HG02870 (cell line): Measurements from ENCODE around the gene NFIX.

ENCODE experiments used
- ATAC-seq: cut with Tn5 transposase; IDR thresholded peaks from one replicate; pipeline ENCODE4 v1.9.1; 2021; ENCODE audit warnings: mild to moderate bottlenecking, moderate library complexity; ENCODE audit not compliant: unreplicated experiment

The NFIX gene

DNA sequence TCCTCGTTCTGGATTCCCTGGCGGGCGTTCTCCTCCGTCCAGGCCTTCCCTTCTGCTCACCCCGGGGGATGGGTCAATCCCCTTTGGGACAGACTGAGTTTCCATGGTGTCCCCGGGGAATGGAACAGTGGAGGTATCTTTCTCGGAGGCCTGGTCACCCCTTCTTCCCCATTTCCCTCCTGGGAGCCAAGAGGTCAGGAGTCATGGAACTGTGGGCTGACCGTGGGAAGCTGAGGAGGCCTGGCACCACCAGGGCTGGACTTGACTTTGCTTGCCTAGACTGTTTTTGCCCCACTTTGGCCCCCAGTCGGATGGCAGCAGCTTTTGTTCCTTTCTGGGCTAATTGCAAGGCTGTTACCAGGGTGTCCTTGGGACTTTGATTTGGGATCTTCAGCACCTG is 124.8 kb downstream of the NFIX start:
- ATAC-seq: no peak

DNA sequence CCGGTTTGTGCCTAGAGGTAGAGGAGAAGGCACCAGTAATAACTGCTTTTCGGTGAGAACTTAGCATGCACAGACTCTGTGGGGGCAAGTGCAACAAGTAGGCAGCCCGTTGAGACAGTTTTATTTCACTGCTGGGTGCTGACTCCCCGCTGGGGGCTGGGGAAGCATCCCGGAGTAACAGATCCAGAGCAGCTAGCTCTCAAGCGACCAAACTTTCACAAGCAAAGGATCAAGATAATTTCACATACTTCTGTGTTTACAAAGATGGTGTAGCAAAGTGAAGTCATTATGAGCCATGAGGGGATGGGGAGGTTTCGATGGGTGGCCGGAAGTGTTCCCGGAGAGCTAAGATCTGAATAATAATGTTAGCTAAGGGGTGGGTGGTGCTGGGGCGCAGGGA is 125.5 kb downstream of the NFIX start:
- ATAC-seq: no peak

DNA sequence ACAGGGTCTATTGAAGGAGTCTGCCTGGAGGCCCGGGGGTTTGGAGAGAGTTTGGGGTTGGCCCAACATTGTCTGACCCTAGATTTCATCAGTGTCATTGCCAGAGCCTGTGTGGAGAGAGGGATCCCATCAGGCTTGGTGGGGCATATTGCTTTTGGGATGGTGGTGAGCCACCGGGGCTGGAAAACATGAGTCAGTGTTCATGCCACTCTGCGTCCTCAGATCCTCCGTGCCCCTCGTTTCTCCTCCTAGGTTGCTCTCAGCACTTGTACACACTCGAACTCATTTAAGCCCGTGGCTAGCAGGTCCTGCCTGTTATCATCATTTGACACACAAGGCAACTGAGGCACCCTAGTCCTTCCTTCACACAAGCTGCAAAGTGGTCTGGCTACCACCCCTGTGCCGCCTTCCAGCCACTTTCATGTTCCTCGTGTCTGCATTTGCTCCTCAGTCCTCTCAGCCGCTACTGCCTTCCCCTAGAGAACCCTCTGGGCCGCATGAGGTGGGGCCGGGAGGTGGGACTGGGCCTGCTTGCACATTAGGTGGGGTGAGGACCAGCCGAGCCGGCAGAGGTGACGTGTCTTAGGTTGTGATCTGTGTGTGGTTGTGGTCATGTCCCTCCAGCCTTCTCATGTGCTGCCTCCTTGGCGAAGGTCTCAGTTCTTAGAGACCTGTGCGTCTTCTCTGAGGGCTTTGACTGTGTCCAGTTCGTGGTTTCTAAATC is 126.4 kb downstream of the NFIX start:
- ATAC-seq: no peak

DNA sequence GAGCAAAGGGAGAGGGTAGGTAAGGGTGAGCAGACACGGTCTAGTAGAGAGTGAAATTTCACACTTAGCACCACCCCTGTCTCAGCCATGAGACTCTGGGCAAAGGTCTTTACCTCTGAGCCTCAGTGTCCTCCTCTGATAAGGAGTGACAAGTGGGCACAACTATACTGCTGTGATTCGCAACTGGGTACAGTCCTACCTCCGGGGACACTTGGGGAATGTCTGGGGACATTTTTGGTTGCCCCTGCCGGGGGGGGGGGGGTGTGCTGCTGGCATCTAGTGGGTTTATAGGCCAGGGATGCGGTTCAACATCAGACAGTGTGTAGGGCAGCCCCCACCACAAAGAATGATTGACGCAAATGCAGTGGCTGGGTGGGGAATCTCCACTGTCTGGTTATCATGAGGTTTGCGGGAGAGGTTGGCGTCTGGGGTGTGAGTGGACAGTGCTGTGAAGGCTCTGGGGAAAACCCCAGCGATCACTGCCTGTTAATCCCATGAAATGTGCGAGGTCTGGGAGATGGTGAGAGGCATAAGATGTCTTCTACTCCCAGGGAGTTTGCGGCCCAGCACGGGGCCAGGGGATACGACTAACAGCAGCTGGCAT is 127.1 kb downstream of the NFIX start:
- no peak for ATAC-seq

DNA sequence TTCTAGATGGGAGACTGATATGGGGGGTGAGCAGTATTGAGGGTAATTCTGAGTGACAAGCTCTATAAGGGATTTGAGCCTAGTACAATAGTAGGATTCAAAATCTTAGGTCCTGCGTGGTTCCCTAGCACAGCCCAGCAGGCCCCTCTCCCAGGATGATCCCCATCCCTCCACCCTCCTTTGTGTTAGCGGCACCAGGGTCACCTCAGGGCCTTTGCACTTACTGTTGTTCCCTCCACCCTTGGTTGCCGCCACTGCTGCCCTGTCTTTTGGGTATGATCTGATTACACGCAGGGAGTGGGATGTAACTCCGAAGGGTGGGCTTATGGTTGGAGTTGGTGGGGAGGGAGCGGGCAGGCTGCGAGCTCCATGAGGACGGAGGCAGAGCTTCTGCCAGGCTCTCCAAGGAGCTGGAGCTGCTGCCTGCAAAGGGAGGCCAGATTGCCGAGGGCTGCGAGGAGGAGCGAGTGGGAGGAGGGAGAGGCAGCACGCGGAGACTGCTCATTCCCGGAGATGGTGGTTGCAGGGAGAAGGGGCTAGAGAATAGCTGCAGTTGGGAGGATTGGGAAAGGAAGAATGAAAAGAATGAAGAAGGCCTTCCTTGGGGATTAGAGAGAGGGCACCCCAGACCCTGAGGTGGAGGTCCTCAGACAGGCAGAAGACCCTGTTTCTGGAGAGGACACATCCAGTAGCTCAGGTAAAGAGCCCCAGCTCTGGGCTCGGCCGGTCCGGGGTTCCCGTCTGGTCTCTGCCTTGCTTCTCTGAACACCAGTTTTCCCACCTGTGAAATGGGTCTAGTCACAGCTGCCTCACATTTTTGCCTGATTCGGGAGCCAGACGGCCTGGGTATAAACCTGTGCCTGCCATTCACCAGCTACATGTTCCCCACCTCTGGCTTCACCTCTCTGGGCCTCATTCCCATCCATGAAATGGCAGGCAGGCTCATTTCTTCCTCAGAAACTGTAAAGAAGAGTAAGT is 128.0 kb downstream of the NFIX start:
- no peak for ATAC-seq

DNA sequence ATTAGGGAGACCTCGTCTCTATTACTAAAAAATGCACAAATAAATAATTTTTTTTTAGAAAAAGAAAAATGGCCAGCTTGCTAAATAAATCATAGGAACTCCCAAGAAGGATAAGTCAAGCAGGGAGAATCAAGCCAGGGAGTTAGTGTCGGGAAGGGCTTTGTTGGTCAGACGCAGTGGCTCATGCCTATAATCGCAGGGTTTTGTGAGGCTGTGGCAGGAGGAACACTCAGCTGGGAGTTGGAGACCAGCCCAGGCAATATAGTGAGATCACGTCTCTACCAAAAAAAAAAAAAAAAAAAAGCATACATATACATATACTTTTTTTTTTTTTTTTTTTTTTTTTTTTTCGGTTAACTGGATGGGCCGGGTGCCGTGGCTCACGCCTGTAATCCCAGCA is 131.8 kb downstream of the NFIX start:
- no peak for ATAC-seq

DNA sequence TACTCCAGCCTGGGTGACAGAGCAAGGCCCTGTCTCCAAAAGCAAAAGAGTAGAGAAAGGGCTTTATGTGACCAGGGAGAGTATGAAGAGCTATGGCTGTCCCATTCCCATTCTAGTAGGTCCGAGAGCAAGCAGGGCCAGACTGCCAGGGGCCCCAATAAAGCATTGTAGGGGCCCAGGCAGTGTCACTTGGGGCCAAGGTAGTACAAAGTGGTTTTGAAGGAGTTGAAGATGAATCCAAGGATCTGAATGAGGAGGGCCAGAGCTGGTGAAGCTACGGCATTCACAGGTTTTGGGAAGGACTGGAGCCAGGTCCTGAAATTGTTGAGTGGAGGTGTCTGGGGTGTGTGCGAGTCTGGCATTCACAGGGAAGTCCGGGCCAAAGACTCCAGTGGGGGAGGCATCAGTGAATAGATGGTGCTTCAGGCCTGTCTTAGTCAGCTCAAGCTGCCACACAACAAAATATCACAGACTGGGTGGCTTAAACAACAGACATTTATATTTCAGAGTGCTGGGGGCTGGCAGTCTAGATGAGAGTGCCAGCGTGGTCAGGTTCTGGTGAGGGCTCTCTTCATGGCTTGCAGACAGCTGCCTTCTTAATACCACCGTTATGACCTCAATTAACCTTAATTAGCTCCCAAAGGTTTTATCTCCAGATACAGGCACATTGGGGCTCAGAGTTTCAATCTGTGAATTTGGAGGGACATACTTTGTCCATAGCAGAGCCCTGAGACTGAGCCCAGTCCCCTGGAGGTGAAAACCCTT is 132.7 kb downstream of the NFIX start:
- ATAC-seq: no peak

DNA sequence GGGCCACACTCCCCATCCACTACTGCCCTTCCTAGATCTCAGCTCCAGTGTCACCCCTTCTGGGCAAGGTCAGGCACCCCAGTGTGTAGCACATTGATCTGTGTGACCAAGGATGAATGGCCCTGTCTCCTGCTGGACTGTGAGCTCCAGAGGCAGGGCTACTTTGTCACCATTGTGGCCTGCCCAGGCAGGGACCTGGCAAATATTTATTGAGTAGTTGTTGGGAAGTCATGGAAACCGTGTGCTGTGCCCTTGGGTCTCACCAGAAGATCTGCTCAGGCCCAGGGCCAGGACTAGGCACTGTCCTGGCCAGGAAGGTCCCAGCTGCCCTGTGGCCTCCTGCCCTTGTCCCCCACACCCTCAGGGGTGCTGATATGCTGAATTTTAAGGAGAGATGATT is 133.3 kb downstream of the NFIX start:
- ATAC-seq: no peak

DNA sequence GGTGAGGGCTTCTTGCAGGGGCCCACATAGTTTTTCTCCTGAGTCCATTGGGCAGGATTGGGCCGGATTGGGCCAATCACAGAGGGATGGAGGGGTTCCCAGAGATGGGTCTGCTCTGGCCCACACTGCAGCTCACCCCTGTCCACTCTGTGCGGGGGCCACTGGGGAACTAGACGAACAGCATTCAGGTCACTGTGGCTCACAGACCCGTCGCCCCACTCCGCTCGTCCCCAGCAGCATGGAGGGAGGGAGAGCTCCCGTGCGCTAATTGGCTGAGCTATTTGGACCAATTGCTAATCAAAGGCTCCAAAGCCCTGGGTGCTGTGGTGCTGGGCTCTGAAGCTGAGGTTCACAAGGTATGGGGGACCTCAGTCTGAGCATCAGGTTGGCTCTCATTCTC is 134.1 kb downstream of the NFIX start:
- ATAC-seq: no peak

DNA sequence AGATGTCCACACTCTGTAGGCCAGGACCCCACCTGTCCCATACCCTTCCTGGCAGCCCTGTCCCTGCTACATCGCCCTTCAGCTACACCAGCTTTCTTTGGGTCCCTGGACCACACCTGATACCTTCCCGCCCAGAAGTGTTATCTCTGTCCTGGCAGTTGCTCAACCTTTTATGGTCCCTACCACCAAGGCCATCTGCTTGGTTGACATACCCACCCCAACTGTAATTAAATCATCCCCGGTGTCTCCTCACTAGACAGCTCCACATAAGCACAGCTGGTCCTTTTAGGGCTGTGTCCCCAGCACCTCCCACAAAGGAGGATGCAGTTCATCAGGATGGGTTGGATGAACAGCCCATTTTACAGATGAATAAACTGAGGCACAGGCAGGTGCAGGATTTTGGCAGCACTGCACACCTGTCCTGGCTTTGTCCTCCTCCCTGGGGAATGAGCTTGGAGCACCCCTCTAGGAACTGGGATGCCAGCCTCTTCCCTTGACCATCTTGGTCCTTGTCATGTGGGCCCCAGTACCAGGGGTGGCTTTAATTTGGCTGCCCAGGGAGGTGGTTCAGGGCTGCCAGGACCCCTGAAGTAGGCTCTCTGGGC is 135.7 kb downstream of the NFIX start:
- ATAC-seq: no peak

DNA sequence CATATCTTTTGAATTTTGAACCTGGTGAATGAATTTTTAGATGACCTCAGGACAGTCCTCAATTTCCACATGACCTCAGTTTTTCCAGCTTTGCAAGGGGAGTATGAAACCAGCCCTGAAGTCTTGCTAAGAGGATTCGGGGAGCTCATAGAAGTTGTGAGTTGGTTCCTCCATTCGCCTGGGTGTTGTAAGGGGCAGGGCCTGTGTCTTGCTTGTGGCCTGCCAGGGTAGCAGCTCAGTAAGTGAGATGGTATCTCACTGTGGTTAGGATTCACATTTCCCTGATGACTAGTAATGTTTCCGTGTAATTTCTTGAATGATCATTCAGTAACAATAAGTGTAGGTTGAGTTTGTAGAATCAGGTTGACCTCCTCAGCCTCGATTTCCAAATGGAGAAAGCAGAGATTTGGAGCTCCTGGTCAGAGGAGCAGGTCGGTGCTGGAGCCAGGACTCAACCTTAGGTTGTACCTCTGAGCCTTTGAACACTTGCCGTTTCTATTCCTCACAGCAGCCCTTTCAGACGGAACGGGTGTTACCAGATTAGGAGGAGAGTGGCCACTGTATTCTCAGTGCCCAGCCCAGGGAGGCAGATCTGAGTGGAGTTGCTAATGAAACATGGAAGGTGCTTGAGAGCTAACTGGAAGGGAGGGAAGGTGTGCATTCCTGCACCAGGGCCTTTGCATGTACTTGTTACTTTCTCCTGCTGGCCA is 137.4 kb downstream of the NFIX start:
- no peak for ATAC-seq

DNA sequence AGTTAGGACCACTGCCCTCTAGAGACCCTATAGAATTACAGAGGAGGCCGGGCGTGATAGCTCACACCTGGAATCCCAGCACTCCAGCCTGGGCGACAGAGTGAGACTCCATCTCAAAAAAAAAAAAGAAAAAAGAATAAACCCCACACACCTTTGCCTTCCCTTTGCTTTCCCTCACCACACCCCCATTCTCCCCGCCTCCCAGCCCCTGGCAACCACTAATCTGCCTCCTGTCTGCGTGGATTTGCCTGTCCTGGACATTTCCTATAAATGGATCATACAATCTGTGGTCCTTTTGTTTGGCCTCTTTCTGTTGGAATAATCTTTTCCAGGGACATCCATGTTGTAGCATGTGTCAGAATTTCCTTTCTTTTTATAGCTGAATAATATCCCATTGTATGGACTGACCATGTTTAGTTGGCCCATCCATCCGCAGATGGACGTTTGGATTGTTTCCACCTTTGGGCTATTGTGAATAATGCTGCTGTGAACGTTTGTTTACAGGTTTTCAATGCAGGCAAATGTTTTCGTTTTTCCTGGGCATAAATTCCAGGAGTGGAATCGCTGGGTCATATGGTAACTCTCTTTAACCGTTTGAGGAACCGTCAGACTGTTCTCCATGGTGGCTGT is 138.1 kb downstream of the NFIX start:
- no peak for ATAC-seq

DNA sequence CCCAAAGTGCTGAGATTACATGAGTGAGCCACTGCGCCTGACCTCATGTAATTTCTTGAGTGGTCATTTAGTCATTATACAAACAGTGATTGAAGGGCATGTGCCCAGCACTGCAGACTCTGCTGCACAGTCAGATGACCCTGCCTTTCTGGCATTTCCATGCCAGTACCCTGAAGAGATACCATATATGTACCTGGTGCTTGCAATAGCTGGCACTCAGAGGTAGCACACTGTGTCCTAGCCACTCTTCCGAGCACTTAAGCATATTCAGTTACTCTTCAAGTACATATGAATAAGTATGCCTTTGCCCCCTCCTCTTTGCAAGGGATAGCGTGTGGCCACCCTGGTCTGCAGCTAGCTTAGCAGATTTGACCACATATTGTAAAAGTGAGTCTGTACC is 139.4 kb downstream of the NFIX start:
- no peak for ATAC-seq

DNA sequence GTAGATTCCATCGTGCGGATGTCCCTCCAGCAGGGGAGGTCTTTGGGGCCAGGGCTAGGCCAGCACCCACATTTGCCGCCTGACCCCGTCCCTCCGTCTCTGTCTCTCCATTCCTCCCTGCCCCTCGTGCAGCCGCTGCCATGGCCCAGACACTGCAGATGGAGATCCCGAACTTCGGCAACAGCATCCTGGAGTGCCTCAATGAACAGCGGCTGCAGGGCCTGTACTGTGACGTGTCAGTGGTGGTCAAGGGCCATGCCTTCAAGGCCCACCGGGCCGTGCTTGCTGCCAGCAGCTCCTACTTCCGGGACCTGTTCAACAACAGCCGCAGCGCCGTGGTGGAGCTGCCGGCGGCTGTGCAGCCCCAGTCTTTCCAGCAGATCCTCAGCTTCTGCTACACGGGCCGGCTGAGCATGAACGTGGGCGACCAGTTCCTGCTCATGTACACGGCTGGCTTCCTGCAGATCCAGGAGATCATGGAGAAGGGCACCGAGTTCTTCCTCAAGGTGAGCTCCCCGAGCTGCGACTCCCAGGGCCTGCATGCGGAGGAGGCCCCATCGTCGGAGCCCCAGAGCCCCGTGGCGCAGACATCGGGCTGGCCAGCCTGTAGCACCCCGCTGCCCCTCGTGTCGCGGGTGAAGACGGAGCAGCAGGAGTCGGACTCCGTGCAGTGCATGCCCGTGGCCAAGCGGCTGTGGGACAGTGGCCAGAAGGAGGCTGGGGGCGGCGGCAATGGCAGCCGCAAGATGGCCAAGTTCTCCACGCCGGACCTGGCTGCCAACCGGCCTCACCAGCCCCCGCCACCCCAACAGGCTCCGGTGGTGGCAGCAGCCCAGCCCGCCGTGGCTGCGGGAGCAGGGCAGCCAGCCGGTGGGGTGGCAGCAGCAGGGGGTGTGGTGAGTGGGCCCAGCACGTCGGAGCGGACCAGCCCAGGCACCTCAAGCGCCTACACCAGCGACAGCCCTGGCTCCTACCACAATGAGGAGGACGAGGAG is 140.1 kb downstream of the NFIX start:
- no peak for ATAC-seq

DNA sequence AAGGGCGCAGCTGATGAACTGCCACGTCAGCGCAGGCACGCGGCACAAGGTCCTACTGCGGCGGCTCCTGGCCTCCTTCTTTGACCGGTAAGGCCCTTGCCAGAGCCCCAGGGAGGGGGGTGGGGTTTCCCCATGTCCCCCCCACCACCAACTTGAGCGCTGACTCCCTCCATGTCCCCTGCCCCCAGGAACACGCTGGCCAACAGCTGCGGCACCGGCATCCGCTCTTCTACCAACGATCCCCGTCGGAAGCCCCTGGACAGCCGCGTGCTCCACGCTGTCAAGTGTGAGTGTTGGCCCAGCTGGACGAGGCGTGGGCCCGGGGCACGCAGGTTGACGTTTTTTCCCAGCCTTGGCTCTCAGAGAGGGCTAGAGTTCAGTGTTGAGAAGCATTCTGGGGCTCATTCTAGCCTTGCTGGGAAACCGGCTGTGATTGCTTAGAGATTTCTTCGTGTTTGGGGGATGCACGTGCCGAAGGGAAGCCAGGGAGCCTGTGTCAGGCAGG is 142.1 kb downstream of the NFIX start:
- no peak for ATAC-seq

DNA sequence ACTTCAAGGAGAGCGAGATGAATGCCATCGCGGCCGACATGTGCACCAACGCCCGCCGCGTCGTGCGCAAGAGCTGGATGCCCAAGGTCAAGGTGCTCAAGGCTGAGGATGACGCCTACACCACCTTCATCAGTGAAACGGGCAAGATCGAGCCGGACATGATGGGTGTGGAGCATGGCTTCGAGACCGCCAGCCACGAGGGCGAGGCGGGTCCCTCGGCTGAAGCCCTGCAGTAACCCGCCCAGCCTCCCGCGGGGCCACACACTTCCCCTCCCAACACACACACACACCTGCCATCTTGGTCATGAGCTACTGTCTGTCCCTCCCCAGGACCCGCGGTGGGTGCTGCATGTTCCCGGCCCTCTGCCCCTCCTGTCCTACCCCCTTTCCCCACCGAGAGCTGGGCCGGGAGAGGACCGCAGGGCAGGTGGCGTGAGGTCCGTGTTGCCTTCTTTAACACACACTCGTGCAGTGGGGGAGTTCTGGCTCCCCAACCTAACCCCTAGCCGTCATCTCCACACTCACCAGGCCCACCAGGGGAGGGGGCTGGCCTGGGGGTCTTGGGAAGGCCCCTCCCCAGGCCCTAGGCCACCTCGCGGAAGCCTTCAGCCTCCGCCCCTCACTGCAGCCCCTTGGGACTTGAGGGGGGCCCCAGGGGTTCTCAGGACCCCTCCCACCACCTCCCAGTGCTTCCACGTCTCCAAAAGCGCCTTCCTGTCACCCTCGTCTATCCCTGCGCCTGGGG is 143.1 kb downstream of the NFIX start:
- ATAC-seq: no peak

DNA sequence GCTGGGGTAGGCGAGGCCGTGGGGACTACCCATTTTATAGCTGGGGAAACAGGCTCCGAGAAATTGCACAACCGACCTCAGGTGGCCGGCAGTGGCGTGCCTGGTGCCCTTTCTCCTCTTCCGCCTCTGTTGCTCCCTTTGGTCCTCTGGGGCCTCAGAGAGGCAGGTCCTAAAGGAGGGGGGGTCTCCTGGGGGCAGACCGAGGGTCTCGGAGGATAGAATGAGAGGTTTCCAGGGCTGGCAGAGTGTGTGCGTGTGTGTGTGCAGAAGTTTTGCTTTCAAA is 143.6 kb downstream of the NFIX start:
- no peak for ATAC-seq
